Activated T-helper 17 cell treated with anti-CD3 and anti-CD28 coated beads, Interleukin-2, amount 50 U/mL, for 72 hours (primary cell): Measurements from ENCODE around the gene NRG3. TPM values are rescaled to one million over a fixed set of nuclear protein-coding genes. Genes with fewer than 3 reads are reported as not detected.

Experiments
- ATAC-seq: fragments of 150-1000 bp; cut with Tn5 transposase; replicated peaks from 2 replicates; pipeline ENCODE4 v1.10.0; 2021; ENCODE audit warnings: mild to moderate bottlenecking, moderate library complexity
- H3K27ac Mint-ChIP-seq: one replicate; pipeline ENCODE4 v1.8.0; 2022; ENCODE audit warnings: mixed read lengths
- H3K27me3 Mint-ChIP-seq: one replicate; pipeline ENCODE4 v1.8.0; 2022; ENCODE audit warnings: mixed read lengths
- H3K36me3 Mint-ChIP-seq: one replicate; pipeline ENCODE4 v1.8.0; 2022; ENCODE audit warnings: low read depth, mild to moderate bottlenecking, mixed read lengths
- H3K4me1 Mint-ChIP-seq: one replicate; pipeline ENCODE4 v1.8.0; 2022; ENCODE audit warnings: mixed read lengths
- H3K4me3 Mint-ChIP-seq: one replicate; pipeline ENCODE4 v1.8.0; 2022; ENCODE audit warnings: mild to moderate bottlenecking, mixed read lengths
- H3K9me3 Mint-ChIP-seq: one replicate; pipeline ENCODE4 v1.8.0; 2022; ENCODE audit warnings: mixed read lengths
- total RNA-seq, 2 donors: library from RNA; stranded (reverse); gene quantifications; one replicate each; pipeline ENCODE4 v1.2.3, GENCODE V29; 2022

The NRG3 gene
- total RNA-seq, 2 donors from 2014 or later, result not detected

DNA sequence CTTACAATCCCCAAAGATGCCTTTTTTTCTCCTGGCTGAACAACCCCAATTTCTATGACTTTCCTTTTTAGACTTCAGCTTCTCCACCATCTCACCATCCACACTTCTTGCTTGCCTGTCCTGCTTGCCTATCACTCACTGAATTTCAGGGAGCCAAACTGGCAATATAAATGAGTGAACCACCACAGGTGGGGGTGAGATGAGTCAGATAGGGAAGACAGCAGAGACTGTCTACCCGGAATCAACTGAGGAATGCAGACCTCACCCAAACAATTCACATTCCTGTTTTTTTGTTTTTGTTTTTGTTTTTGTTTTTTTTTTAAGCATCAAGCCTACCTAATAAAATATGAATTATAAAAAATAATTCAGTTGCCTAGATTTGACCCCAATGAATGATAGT, 273.8 kb downstream of the NRG3 start:
- H3K9me3 Mint-ChIP-seq, result peaks cover 12% of the 10 kb centered on the region
- H3K27ac Mint-ChIP-seq, result no peak overlapping the region
- no peaks in the 10 kb centered on the region for H3K4me1 Mint-ChIP-seq
- H3K36me3 Mint-ChIP-seq, result no peaks in the 10 kb centered on the region
- H3K27me3 Mint-ChIP-seq, result no peaks in the 10 kb centered on the region
- ATAC-seq, result no peak
- no peak overlapping the region for H3K4me3 Mint-ChIP-seq

GRCh38 chr10:82149674-82150073, 274.7 kb downstream of the NRG3 start:
- no peak overlapping the region for H3K27ac Mint-ChIP-seq
- H3K9me3 Mint-ChIP-seq, result peaks cover 12% of the 10 kb centered on the region

GRCh38 chr10:82150123-82150900, 275.3 kb downstream of the NRG3 start:
- H3K4me3 Mint-ChIP-seq, result no peak overlapping the region
- no peaks in the 10 kb centered on the region for H3K4me1 Mint-ChIP-seq
- peaks cover 9% of the 10 kb centered on the region for H3K9me3 Mint-ChIP-seq
- H3K27me3 Mint-ChIP-seq, result no peaks in the 10 kb centered on the region
- H3K36me3 Mint-ChIP-seq, result no peaks in the 10 kb centered on the region
- no peak overlapping the region for H3K27ac Mint-ChIP-seq
- ATAC-seq, result no peak

More at GRCh38 chr10:82149674-82150073, 274.7 kb downstream of the NRG3 start:
- Mint-ChIP-seq H3K27me3 (no peaks in the 10 kb centered on the region), H3K4me1 (no peaks in the 10 kb centered on the region), H3K36me3 (no peaks in the 10 kb centered on the region), H3K4me3 (no peak overlapping the region)
- no peak for ATAC-seq

GRCh38 chr10:82160307-82160706, 285.3 kb downstream of the NRG3 start:
- Mint-ChIP-seq H3K27ac (no peak overlapping the region), H3K9me3 (peaks cover 14% of the 10 kb centered on the region), H3K36me3 (no peaks in the 10 kb centered on the region), H3K27me3 (no peaks in the 10 kb centered on the region), H3K4me3 (no peak overlapping the region), H3K4me1 (no peaks in the 10 kb centered on the region)
- ATAC-seq, result no peak

DNA sequence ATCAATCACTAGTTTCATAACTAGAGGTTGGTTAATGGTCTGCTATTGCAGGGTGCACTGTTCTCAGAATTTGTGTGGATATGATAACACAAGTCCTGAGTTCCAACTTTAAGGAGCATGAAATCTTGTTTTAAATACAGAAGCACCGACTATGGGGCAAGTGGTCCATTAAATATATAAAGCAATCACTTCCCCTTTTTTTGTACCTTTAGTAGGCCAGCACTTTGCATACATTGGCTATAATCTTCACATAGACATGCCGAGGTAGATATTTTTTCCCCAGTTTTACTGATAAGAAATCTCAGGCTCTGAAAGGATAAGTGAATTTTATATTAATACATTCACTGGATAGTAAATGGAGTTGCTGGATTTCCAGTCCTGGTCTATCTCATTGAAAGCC, 286.3 kb downstream of the NRG3 start:
- no peak overlapping the region for H3K27ac Mint-ChIP-seq
- no peaks in the 10 kb centered on the region for H3K36me3 Mint-ChIP-seq
- H3K4me3 Mint-ChIP-seq, result no peak overlapping the region
- no peak for ATAC-seq
- no peaks in the 10 kb centered on the region for H3K27me3 Mint-ChIP-seq
- H3K4me1 Mint-ChIP-seq, result no peaks in the 10 kb centered on the region
- peaks cover 14% of the 10 kb centered on the region for H3K9me3 Mint-ChIP-seq

DNA sequence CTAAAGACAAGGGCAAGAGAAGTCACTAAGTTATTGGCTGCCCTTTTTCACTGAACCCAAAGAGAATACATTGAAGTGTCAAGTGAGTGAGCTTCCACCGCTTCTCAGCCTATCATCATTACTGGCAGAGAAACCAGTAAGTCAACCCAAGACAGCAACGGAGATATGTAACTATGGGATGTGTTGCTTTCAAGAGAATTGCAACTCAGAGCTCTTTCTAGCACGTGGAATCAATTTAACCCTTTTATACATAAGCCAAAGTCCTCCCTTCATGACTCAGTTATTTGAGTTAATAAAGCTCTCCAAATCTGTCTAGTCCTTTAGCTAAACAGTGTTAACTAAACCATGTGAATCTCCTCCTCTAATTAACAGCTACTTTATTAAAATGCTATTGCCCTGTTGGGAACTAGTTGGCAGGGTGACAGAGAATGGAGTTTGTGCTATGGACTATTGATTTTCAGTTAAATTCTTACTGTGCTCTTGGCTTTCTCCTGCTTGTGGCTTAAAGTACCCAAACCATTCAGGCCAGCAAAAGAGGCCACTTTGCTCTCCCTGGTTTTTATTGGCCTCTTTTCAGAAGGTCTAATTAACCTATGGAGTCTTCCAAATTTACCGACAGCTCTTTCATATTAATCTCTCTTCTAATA, 287.7 kb downstream of the NRG3 start:
- ATAC-seq, result no peak
- Mint-ChIP-seq H3K4me3 (no peak overlapping the region), H3K27ac (no peak overlapping the region), H3K9me3 (peaks cover 14% of the 10 kb centered on the region), H3K36me3 (no peaks in the 10 kb centered on the region), H3K27me3 (no peaks in the 10 kb centered on the region), H3K4me1 (no peaks in the 10 kb centered on the region)

DNA sequence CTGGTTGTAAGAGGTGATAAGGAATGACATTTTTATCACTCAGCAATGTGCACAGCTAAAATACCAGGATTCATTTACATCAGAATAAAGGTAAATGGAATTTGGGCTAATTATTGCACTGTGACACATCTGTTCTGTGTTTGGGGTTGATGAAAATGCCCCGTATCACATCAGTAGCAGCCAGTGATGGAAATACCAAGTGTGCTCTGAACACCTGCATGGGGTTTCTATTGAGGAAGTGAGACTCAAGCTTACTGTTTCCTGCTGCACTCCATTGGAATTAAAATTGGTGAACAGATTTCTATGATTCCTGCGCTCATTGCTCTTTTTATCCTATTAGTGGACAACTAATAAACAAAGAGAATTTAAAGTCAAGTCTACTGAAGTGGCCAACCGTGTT, 296.9 kb downstream of the NRG3 start:
- H3K36me3 Mint-ChIP-seq, result no peaks in the 10 kb centered on the region
- peaks cover 12% of the 10 kb centered on the region for H3K9me3 Mint-ChIP-seq
- H3K4me3 Mint-ChIP-seq, result no peak overlapping the region
- no peaks in the 10 kb centered on the region for H3K4me1 Mint-ChIP-seq
- ATAC-seq, result no peak
- H3K27me3 Mint-ChIP-seq, result no peaks in the 10 kb centered on the region
- H3K27ac Mint-ChIP-seq, result no peak overlapping the region

GRCh38 chr10:82176587-82176986, 301.6 kb downstream of the NRG3 start:
- no peak for ATAC-seq

DNA sequence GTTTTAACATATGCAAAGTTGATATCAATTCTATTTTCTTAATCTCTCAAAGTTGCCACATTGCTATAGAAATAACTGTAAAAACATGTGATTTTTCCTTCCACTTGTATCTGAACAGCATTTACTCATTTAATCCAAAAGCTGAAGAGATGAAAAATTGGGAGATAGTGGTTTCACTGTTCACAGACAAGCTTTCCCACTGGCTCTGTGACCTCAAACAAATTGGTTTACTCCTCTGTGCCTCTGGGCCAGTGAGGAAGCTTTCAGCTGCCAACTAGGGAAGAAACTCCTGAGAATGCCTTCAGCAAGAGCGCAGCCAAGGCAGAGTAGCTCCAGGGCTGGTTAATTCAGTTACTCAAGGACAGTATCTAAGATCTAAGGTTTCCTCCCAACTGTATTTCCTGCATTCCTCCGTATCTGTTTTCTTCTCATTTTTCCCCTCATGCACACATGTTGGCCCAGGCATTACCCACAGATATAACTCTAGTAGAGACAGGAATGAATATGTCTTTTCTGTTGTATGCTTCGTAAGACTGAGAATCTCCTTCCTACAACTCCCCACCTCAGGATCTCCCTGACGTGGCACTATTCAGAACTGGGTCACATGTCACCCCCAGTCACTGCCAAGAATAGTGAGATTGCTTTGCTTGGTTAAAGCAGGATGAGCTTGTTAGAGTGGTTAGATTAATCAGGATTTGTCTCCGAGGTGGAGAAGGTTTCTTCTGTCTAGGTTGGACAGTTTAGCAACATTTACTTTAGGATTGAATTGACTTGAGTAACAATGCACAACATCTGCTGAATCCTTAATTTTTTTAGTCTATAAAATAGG, 315.7 kb downstream of the NRG3 start:
- H3K27ac Mint-ChIP-seq, result no peak overlapping the region
- no peaks in the 10 kb centered on the region for H3K36me3 Mint-ChIP-seq
- no peak overlapping the region for H3K4me3 Mint-ChIP-seq
- no peaks in the 10 kb centered on the region for H3K9me3 Mint-ChIP-seq
- ATAC-seq, result no peak
- H3K27me3 Mint-ChIP-seq, result no peaks in the 10 kb centered on the region
- H3K4me1 Mint-ChIP-seq, result no peaks in the 10 kb centered on the region

More at GRCh38 chr10:82176587-82176986, 301.6 kb downstream of the NRG3 start:
- H3K4me1 Mint-ChIP-seq, result no peaks in the 10 kb centered on the region
- no peak overlapping the region for H3K4me3 Mint-ChIP-seq
- H3K27me3 Mint-ChIP-seq, result no peaks in the 10 kb centered on the region
- no peak overlapping the region for H3K27ac Mint-ChIP-seq
- H3K9me3 Mint-ChIP-seq, result peaks cover 9% of the 10 kb centered on the region
- no peaks in the 10 kb centered on the region for H3K36me3 Mint-ChIP-seq

DNA sequence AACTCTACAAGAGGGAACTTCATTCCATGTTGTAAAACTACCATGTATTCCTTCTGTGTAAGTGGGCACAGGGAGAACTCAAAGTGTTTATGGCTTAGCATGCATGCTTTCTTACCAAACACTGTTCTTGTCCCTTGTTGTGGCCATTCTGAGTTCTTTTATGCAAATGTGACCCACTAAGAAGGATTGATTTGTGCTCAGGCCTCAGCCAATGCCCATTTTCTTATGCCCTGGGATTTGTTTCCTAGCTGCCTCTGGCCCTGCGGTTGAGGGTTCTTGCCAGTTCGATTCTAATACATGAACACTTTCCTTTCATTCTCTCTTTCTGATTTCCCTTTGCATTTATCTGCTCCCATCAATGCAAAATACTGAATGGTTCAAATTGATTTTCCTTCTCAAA, 316.7 kb downstream of the NRG3 start:
- Mint-ChIP-seq H3K27ac (no peak overlapping the region), H3K36me3 (no peaks in the 10 kb centered on the region), H3K9me3 (no peaks in the 10 kb centered on the region), H3K4me3 (no peak overlapping the region), H3K4me1 (no peaks in the 10 kb centered on the region), H3K27me3 (no peaks in the 10 kb centered on the region)
- no peak for ATAC-seq

GRCh38 chr10:82192665-82193064, 317.7 kb downstream of the NRG3 start:
- no peak overlapping the region for H3K27ac Mint-ChIP-seq
- H3K36me3 Mint-ChIP-seq, result no peaks in the 10 kb centered on the region
- no peak overlapping the region for H3K4me3 Mint-ChIP-seq
- no peaks in the 10 kb centered on the region for H3K9me3 Mint-ChIP-seq
- no peaks in the 10 kb centered on the region for H3K27me3 Mint-ChIP-seq
- ATAC-seq, result no peak
- no peaks in the 10 kb centered on the region for H3K4me1 Mint-ChIP-seq

GRCh38 chr10:82194419-82194818, 319.4 kb downstream of the NRG3 start:
- Mint-ChIP-seq H3K36me3 (no peaks in the 10 kb centered on the region), H3K9me3 (no peaks in the 10 kb centered on the region), H3K27ac (no peak overlapping the region), H3K4me3 (no peak overlapping the region), H3K4me1 (no peaks in the 10 kb centered on the region), H3K27me3 (no peaks in the 10 kb centered on the region)
- ATAC-seq, result no peak

GRCh38 chr10:82206831-82207230, 331.8 kb downstream of the NRG3 start:
- H3K27ac Mint-ChIP-seq, result no peak overlapping the region
- H3K4me3 Mint-ChIP-seq, result no peak overlapping the region
- ATAC-seq, result no peak
- H3K9me3 Mint-ChIP-seq, result peaks cover 23% of the 10 kb centered on the region
- H3K27me3 Mint-ChIP-seq, result no peaks in the 10 kb centered on the region
- no peaks in the 10 kb centered on the region for H3K36me3 Mint-ChIP-seq
- no peaks in the 10 kb centered on the region for H3K4me1 Mint-ChIP-seq

- ATAC-seq, result no peak
- Mint-ChIP-seq H3K36me3 (no peaks in the 10 kb centered on the region), H3K27me3 (no peaks in the 10 kb centered on the region), H3K27ac (no peak overlapping the region), H3K4me1 (no peaks in the 10 kb centered on the region), H3K9me3 (peaks cover 16% of the 10 kb centered on the region), H3K4me3 (no peak overlapping the region)
Observed at GRCh38 chr10:82208726-82209125, 333.7 kb downstream of the NRG3 start.

DNA sequence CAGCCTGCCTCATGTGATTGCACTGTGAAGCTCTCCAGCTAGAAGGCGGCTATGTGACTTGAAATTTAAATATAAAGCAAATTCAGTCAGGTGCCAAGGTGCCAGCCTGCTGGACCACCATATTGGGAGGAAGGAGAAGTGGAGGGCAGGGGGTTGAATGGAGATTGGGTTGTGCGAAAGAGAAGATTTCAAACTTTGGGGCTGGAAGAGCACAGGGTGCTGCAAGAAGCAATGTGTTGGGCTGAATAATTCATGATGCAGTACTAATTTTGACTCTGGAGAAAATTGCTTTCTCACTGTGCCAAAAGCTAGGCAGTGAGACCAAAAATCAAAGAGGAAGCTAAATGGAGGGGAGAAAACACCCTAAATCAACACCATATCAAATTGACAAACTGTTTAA, 335.3 kb downstream of the NRG3 start:
- H3K27me3 Mint-ChIP-seq, result no peaks in the 10 kb centered on the region
- ATAC-seq, result no peak
- no peak overlapping the region for H3K27ac Mint-ChIP-seq

More for the DNA sequence above, 335.3 kb downstream of the NRG3 start:
- peaks cover 10% of the 10 kb centered on the region for H3K9me3 Mint-ChIP-seq
- no peak overlapping the region for H3K4me3 Mint-ChIP-seq
- H3K36me3 Mint-ChIP-seq, result no peaks in the 10 kb centered on the region
- H3K4me1 Mint-ChIP-seq, result no peaks in the 10 kb centered on the region
